ENCODE results near the gene PTGFRN.
"Not testable (repeated sequence)": the region's sequence is repeated elsewhere in the genome, so short reads cannot be mapped to it uniquely, and the experiment has no call there.

The PTGFRN gene

GRCh38 chr1:116874733-116875249, 34.9 kb upstream of the PTGFRN start:
- no peak for ATAC-seq

GRCh38 chr1:116875391-116875790, 34.3 kb upstream of the PTGFRN start:
- TF ChIP-seq ZFP3 (CRISPR knock-in tag; IDR thresholded peaks at IDR 0.05) (no peak), OSR1 (CRISPR knock-in tag; IDR thresholded peaks at IDR 0.05) (no peak)
- no peak for ATAC-seq

More at GRCh38 chr1:116874733-116875249, 34.9 kb upstream of the PTGFRN start:
- no peak for TF ChIP-seq ZNF70 (CRISPR knock-in tag; IDR thresholded peaks at IDR 0.05)

- not testable (repeated sequence) for ATAC-seq
Observed at GRCh38 chr1:116875946-116876345, 33.8 kb upstream of the PTGFRN start.

GRCh38 chr1:116877141-116877818, 32.4 kb upstream of the PTGFRN start:
- TF ChIP-seq TOX (CRISPR knock-in tag; IDR thresholded peaks at IDR 0.05; ENCODE audit: borderline replicate concordance) (no peak), PATZ1 (CRISPR knock-in tag; IDR thresholded peaks at IDR 0.05; ENCODE audit: borderline replicate concordance) (no peak), RARB (CRISPR knock-in tag; IDR thresholded peaks at IDR 0.05) (no peak), GLIS3 (CRISPR knock-in tag; IDR thresholded peaks at IDR 0.05) (no peak), OSR1 (CRISPR knock-in tag; IDR thresholded peaks at IDR 0.05) (no peak), CSDC2 (CRISPR knock-in tag; IDR thresholded peaks at IDR 0.05) (no peak), TCF4 (CRISPR knock-in tag; IDR thresholded peaks at IDR 0.05; ENCODE audit: borderline replicate concordance) (no peak), ZNF8 (CRISPR knock-in tag; IDR thresholded peaks at IDR 0.05) (no peak)
- no peak for ATAC-seq

- peak; percentile 67 for ATAC-seq
- TF ChIP-seq BACH2 (CRISPR knock-in tag; IDR thresholded peaks at IDR 0.05; ENCODE audit: borderline replicate concordance) (no peak), TCF4 (CRISPR knock-in tag; IDR thresholded peaks at IDR 0.05; ENCODE audit: borderline replicate concordance) (peak; percentile 41; the same call in 1 of the 2 replicates)
Observed at GRCh38 chr1:116878804-116879477, 30.8 kb upstream of the PTGFRN start.

GRCh38 chr1:116879478-116880133, 30.1 kb upstream of the PTGFRN start:
- no peak for ATAC-seq
- no peak for TF ChIP-seq CSDC2 (CRISPR knock-in tag; IDR thresholded peaks at IDR 0.05)
- TF ChIP-seq ZNF70 (CRISPR knock-in tag; IDR thresholded peaks at IDR 0.05), result no peak
- peak; percentile 30; the same call in 1 of the 2 replicates for TF ChIP-seq TSHZ2 (CRISPR knock-in tag; IDR thresholded peaks at IDR 0.05)

GRCh38 chr1:116880917-116881316, 28.8 kb upstream of the PTGFRN start:
- no peak for ATAC-seq
- TF ChIP-seq OSR1 (CRISPR knock-in tag; IDR thresholded peaks at IDR 0.05), result no peak
- TF ChIP-seq BACH2 (CRISPR knock-in tag; IDR thresholded peaks at IDR 0.05; ENCODE audit: borderline replicate concordance), result no peak
- no peak for TF ChIP-seq RARB (CRISPR knock-in tag; IDR thresholded peaks at IDR 0.05)
- no peak for TF ChIP-seq CSDC2 (CRISPR knock-in tag; IDR thresholded peaks at IDR 0.05)
- no peak for TF ChIP-seq ZNF565 (CRISPR knock-in tag; conservative IDR thresholded peaks at IDR 0.05; ENCODE audit: low read depth)
- TF ChIP-seq SNAI2 (CRISPR knock-in tag; IDR thresholded peaks at IDR 0.05), result no peak
- TF ChIP-seq PPARA (CRISPR knock-in tag; IDR thresholded peaks at IDR 0.05; ENCODE audit: borderline replicate concordance), result no peak
- no peak for TF ChIP-seq ZC3H10 (CRISPR knock-in tag; IDR thresholded peaks at IDR 0.05)
- TF ChIP-seq ESRRG (CRISPR knock-in tag; IDR thresholded peaks at IDR 0.05), result no peak
- no peak for TF ChIP-seq GLIS3 (CRISPR knock-in tag; IDR thresholded peaks at IDR 0.05)
- no peak for TF ChIP-seq CSRNP3 (CRISPR knock-in tag; IDR thresholded peaks at IDR 0.05)
- TF ChIP-seq ARNTL (CRISPR knock-in tag; IDR thresholded peaks at IDR 0.05; ENCODE audit: borderline replicate concordance, low read depth), result no peak
- TF ChIP-seq ZNF8 (CRISPR knock-in tag; IDR thresholded peaks at IDR 0.05), result no peak
- TF ChIP-seq ZFP3 (CRISPR knock-in tag; IDR thresholded peaks at IDR 0.05), result no peak
- no peak for TF ChIP-seq CREB5 (CRISPR knock-in tag; IDR thresholded peaks at IDR 0.05; ENCODE audit: low read depth)
